ENCODE data around the gene SLC9A9. TPM values are rescaled to one million over a fixed set of nuclear protein-coding genes. Genes with fewer than 3 reads are reported as not detected.

Gene SLC9A9
- total RNA-seq, 3 donors from 2014 or later (not counting 1 experiment from before 2014, with no cell fraction given), result 24.0 to 29.1 (median 27.2) TPM

GRCh38 chr3:143472731-143473523 lies 375.3 kb downstream of the SLC9A9 start:
- Mint-ChIP-seq H3K4me3 (no peak overlapping the region), H3K4me1 (peaks cover 0 to 1% of the 10 kb centered on the region in 2 donors), H3K36me3 (no peaks in the 10 kb centered on the region), H3K27me3 (ENCODE audit: low read depth in 2 of 2) (no peaks in the 10 kb centered on the region), H3K9me3 (no peaks in the 10 kb centered on the region), H3K27ac (no peak overlapping the region)
- H3K27me3 ChIP-seq (ENCODE audit: control insufficient read depth, insufficient read depth, low read length), result no peaks in the 10 kb centered on the region
- no peak overlapping the region for H3K27ac ChIP-seq (ENCODE audit: low read length)
- no peaks in the 10 kb centered on the region for H3K4me1 ChIP-seq (ENCODE audit: control insufficient read depth, insufficient read depth, low read length)
- H3K36me3 ChIP-seq (ENCODE audit: control insufficient read depth, insufficient read depth, low read length), result no peaks in the 10 kb centered on the region
- no peak for ATAC-seq
- intact Hi-C loops (cut with micrococcal nuclease), result no loop called here
- no peak overlapping the region for H3K4me3 ChIP-seq (ENCODE audit: low read length)
- no peaks in the 10 kb centered on the region for H3K9me3 ChIP-seq (ENCODE audit: control insufficient read depth, insufficient read depth, low read length)
- no peak for TF ChIP-seq CTCF (IDR thresholded peaks at IDR 0.05)
- WGBS (ENCODE audit: insufficient coverage), result 93% methylated on average over 6 of the region's 7 CpGs
- DNase-seq, result no peak

- ATAC-seq (no peak), DNase-seq (no peak)
- H3K36me3 ChIP-seq (ENCODE audit: control insufficient read depth, insufficient read depth, low read length), result no peaks in the 10 kb centered on the region
- Mint-ChIP-seq H3K4me1 (no peaks in the 10 kb centered on the region), H3K27ac (no peak overlapping the region), H3K36me3 (peaks cover 3% of the 10 kb centered on the region), H3K9me3 (no peaks in the 10 kb centered on the region), H3K27me3 (ENCODE audit: low read depth in 2 of 2) (no peaks in the 10 kb centered on the region), H3K4me3 (no peak overlapping the region)
- no peaks in the 10 kb centered on the region for H3K27me3 ChIP-seq (ENCODE audit: control insufficient read depth, insufficient read depth, low read length)
- no peak overlapping the region for H3K4me3 ChIP-seq (ENCODE audit: low read length)
- no CpG with 5 or more reads among the region's 2 CpGs for WGBS (ENCODE audit: insufficient coverage)
- no peak for TF ChIP-seq CTCF (IDR thresholded peaks at IDR 0.05)
- intact Hi-C loops (cut with micrococcal nuclease), result no loop called here
- no peaks in the 10 kb centered on the region for H3K4me1 ChIP-seq (ENCODE audit: control insufficient read depth, insufficient read depth, low read length)
- H3K9me3 ChIP-seq (ENCODE audit: control insufficient read depth, insufficient read depth, low read length), result no peaks in the 10 kb centered on the region
- H3K27ac ChIP-seq (ENCODE audit: low read length), result no peak overlapping the region
Observed at GRCh38 chr3:143471705-143472104, 376.6 kb downstream of the SLC9A9 start.

- H3K4me3 Mint-ChIP-seq, result no peak overlapping the region
- no peaks in the 10 kb centered on the region for H3K9me3 Mint-ChIP-seq
Observed at GRCh38 chr3:143469159-143469558, 379.1 kb downstream of the SLC9A9 start.

More at GRCh38 chr3:143469159-143469558, 379.1 kb downstream of the SLC9A9 start:
- Histone ChIP-seq H3K4me3 (ENCODE audit: low read length) (no peak overlapping the region), H3K9me3 (ENCODE audit: control insufficient read depth, insufficient read depth, low read length) (no peaks in the 10 kb centered on the region), H3K4me1 (ENCODE audit: control insufficient read depth, insufficient read depth, low read length) (no peaks in the 10 kb centered on the region), H3K27ac (ENCODE audit: low read length) (no peak overlapping the region), H3K27me3 (ENCODE audit: control insufficient read depth, insufficient read depth, low read length) (no peaks in the 10 kb centered on the region), H3K36me3 (ENCODE audit: control insufficient read depth, insufficient read depth, low read length) (peaks cover 7% of the 10 kb centered on the region)
- peaks cover 4 to 11% of the 10 kb centered on the region in 2 donors for H3K4me1 Mint-ChIP-seq
- no peak for TF ChIP-seq CTCF (IDR thresholded peaks at IDR 0.05)
- no peak overlapping the region for H3K27ac Mint-ChIP-seq
- H3K36me3 Mint-ChIP-seq, result peaks cover 14% of the 10 kb centered on the region
- intact Hi-C loops (cut with micrococcal nuclease), result no loop called here
- 92% methylated on average over 4 of the region's 5 CpGs for WGBS (ENCODE audit: insufficient coverage)
- H3K27me3 Mint-ChIP-seq (ENCODE audit: low read depth in 2 of 2), result no peaks in the 10 kb centered on the region
- ATAC-seq, result no peak
- no peak for DNase-seq

All from natural killer cell (primary cell).